ENCODE results near the gene MTRF1L.

MTRF1L gene

GRCh38 chr6:153043719-153044118 is 41.2 kb upstream of the MTRF1L start:
- H3K4me3 ChIP-seq (ENCODE audit: low read depth, low read length): no peak overlapping the region
- TF ChIP-seq, protein P1, sequence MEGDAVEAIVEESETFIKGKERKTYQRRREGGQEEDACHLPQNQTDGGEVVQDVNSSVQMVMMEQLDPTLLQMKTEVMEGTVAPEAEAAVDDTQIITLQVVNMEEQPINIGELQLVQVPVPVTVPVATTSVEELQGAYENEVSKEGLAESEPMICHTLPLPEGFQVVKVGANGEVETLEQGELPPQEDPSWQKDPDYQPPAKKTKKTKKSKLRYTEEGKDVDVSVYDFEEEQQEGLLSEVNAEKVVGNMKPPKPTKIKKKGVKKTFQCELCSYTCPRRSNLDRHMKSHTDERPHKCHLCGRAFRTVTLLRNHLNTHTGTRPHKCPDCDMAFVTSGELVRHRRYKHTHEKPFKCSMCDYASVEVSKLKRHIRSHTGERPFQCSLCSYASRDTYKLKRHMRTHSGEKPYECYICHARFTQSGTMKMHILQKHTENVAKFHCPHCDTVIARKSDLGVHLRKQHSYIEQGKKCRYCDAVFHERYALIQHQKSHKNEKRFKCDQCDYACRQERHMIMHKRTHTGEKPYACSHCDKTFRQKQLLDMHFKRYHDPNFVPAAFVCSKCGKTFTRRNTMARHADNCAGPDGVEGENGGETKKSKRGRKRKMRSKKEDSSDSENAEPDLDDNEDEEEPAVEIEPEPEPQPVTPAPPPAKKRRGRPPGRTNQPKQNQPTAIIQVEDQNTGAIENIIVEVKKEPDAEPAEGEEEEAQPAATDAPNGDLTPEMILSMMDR (IDR thresholded peaks at IDR 0.05; ENCODE audit: low read depth, low read length): no peak
- H3K27me3 ChIP-seq: no peaks in the 10 kb centered on the region
- H3K9me3 ChIP-seq: no peaks in the 10 kb centered on the region
- no peak for DNase-seq
- H3K4me1 ChIP-seq: no peaks in the 10 kb centered on the region
- no peaks in the 10 kb centered on the region for H3K36me3 ChIP-seq

DNA sequence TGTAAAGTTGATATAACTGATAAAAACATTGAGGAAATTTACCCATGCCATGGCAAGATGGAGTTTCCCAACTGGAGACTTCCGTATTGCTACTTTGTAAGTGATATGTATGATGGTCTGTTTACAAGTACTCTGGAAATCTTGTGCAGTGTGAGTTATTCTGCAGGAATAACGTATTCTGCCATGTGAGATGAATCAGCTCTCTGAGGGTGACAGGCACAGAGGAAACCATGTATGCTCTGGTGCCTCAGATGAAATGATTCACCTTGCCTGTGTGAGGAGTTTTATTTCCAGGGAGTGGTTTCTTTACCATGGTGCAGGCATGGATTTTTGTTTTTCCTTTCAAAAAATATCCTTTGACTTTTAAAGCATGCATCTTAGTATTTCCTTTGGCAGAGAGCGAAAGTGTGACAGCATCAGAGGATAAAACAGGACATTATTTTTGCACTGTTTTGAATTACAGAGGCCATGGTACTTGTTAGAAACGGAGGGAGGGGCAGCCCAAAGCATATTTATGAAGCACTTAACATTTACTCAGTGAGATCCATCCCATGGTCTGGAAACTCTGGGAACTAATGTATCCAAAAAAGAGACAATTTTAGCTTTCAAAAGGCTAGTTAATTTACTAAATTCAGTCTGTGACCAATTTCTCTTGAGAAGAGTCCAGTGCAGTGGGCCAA is 36.0 kb upstream of the MTRF1L start:
- H3K4me3 ChIP-seq (ENCODE audit: low read depth, low read length): no peak overlapping the region
- H3K27me3 ChIP-seq: no peaks in the 10 kb centered on the region
- TF ChIP-seq, protein P1 (IDR thresholded peaks at IDR 0.05; ENCODE audit: low read depth, low read length): no peak
- no peak for DNase-seq
- no peaks in the 10 kb centered on the region for H3K4me1 ChIP-seq
- H3K36me3 ChIP-seq: no peaks in the 10 kb centered on the region
- H3K9me3 ChIP-seq: no peaks in the 10 kb centered on the region

DNA sequence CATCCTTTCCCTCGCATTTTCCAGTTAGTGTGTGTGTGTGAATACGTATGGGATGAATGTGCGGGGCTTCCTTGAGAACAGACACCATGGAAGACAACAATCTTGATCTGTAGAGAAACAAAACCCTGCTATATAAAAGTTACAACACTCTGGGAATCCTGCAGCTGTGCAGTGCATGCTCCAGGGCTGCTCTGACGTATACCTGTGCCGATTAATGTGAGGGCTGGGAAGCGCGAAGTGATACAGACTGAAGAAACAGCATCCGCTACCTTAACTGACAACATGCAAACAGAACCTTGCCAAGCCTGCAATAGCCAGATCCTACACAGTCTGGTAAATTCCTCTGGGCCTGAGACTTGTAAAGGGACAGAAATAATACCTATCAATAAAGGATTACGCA is 31.6 kb upstream of the MTRF1L start:
- H3K9me3 ChIP-seq: no peaks in the 10 kb centered on the region
- TF ChIP-seq, protein P1 (IDR thresholded peaks at IDR 0.05; ENCODE audit: low read depth, low read length): no peak

DNA sequence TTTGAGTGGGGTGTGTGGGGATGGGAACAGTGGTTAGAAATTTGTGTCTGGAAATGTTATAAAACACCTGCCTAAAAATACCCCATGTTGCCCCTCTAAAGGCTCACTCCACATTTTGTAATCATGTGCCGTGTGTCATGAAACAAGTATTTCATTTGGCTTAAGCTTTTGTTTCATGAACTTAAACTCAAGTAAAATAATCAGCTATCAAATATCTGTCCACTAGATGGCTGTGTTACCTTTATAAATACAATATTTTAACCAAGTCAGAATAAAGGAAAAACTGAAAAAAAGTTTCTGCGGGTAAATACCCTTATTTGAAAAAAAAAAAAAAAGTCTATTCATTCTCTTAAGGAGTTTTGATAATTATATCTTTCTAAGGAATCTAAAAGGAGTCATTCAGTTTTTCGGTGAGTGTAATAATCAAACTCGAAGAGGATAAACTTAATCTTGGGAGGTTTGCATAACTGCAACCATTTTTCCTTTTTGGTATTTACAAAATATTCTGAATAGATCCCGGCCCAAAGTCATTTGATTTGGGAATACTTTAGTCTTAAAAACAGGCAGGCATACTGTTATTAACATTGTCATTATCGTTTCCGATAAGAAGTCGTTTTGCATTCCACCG is 29.9 kb upstream of the MTRF1L start:
- Histone ChIP-seq H3K36me3 (no peaks in the 10 kb centered on the region), H3K9me3 (no peaks in the 10 kb centered on the region), H3K4me1 (no peaks in the 10 kb centered on the region), H3K27me3 (no peaks in the 10 kb centered on the region), H3K4me3 (ENCODE audit: low read depth, low read length) (no peak overlapping the region)
- DNase-seq: no peak
- TF ChIP-seq, protein P1 (IDR thresholded peaks at IDR 0.05; ENCODE audit: low read depth, low read length): peak; percentile 33

More for the DNA sequence above, 31.6 kb upstream of the MTRF1L start:
- no peak for DNase-seq
- no peaks in the 10 kb centered on the region for H3K36me3 ChIP-seq
- no peak overlapping the region for H3K4me3 ChIP-seq (ENCODE audit: low read depth, low read length)
- H3K4me1 ChIP-seq: no peaks in the 10 kb centered on the region
- H3K27me3 ChIP-seq: no peaks in the 10 kb centered on the region

DNA sequence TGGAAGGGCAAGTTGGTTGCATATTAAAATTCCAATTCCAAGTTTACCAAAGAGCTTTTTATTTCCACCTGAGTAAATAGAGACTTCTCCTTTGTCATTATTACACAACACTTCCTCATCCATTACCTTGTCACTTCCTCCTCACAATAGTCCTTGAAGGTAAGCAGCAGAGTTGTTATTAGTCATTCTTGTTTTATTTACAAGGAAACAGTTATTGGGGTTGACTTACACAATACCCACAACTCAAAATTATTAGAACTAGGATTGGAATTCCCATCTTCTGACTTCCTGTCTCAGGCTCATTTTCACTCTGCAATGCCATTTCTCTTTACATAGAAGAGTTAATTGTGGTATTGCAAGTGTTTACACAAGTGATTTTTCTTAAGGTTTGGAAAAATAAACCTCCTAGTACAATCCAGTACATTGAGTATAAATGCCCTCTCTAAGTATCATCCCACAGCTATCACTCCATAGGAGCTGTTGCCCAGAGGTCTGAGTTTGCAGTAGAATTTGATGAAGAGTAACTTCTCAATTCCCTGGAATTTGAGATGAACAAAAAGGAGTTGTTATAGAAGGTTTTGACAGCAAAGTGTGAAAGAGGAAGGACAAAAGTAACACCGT is 28.9 kb upstream of the MTRF1L start:
- TF ChIP-seq, protein P1 (IDR thresholded peaks at IDR 0.05; ENCODE audit: low read depth, low read length): no peak
- Histone ChIP-seq H3K27me3 (no peaks in the 10 kb centered on the region), H3K4me3 (ENCODE audit: low read depth, low read length) (no peak overlapping the region), H3K36me3 (no peaks in the 10 kb centered on the region), H3K4me1 (no peaks in the 10 kb centered on the region), H3K9me3 (no peaks in the 10 kb centered on the region)
- no peak for DNase-seq

DNA sequence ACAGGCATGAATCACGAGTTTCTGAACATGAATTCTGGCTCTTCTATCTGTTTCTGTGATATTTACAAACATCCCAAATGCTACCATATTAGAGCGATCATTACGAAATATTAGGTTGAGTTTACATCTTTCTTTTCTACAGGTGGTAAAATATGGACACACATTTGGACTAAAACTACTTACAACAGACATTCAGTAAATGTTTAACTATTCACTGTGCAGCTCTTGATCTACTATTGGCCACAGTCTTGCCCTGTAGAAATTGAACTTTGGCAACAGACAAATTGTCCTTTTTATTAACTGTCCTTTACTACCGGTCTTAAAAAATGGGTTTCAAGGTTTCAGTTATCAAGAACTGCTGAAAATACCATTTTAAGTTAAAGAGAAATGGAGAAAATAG is 26.5 kb upstream of the MTRF1L start:
- H3K27me3 ChIP-seq: no peaks in the 10 kb centered on the region
- TF ChIP-seq, protein P1 (IDR thresholded peaks at IDR 0.05; ENCODE audit: low read depth, low read length): no peak
- DNase-seq: no peak
- H3K4me1 ChIP-seq: no peaks in the 10 kb centered on the region
- H3K36me3 ChIP-seq: no peaks in the 10 kb centered on the region
- H3K9me3 ChIP-seq: no peaks in the 10 kb centered on the region
- H3K4me3 ChIP-seq (ENCODE audit: low read depth, low read length): no peak overlapping the region
